Measurements from ENCODE around the gene GTSE1. TPM values are rescaled to one million over a fixed set of nuclear protein-coding genes. Genes with fewer than 3 reads are reported as not detected.

GTSE1 gene
- total RNA-seq, 1 experiment from 2014 or later = 20.6 TPM

DNA sequence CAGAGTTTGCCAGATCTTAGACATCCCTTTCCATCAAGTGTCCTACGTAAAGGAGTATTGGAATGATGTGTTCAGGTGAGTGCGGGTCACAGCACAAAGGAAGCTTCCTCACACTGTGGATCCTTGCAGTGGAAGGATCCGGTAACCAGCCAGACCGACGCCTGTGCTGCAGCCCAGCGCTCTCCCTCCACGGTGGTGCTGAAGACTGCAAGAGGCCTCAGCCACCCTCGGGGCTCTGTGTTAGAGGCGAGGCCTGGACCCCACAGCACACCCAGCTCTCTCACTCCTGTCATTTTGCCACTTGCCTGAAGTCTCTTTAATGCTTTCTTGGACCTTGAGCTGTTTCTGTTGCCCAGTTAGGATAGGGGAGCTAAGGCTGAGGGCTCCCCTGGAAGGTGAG, 41.2 kb downstream of the GTSE1 start:
- Histone ChIP-seq H3K4me2 (ENCODE audit: low read length) (no peak overlapping the region), H3K9me2 (replicated peaks; ENCODE audit: low read length) (no peaks in the 10 kb centered on the region), H3K4me3 (ENCODE audit: low read length) (no peak overlapping the region), H3K4me1 (ENCODE audit: insufficient read depth, low read length) (peaks cover 7% of the 10 kb centered on the region; the same call in 1 of the 2 replicates), H4K20me1 (ENCODE audit: low read length) (no peaks in the 10 kb centered on the region), H2AFZ (ENCODE audit: low read length) (no peak overlapping the region), H3K79me2 (ENCODE audit: low read length) (peaks cover 46% of the 10 kb centered on the region), H3K27me3 (ENCODE audit: low read length) (no peaks in the 10 kb centered on the region), H3K9me3 (ENCODE audit: low read length) (no peaks in the 10 kb centered on the region), H3F3A (ENCODE audit: low read length, unreplicated experiment) (no peaks in the 10 kb centered on the region), H3K36me3 (ENCODE audit: low read depth, low read length) (peaks cover 8% of the 10 kb centered on the region; the same call in 1 of the 2 replicates), H3K27ac (ENCODE audit: low read length) (no peak overlapping the region), H3K9ac (ENCODE audit: low read length) (no peak overlapping the region)
- no TSS peak for BruUV-seq (replicated peaks)
- ChIA-PET CTCF (no interaction called here), POLR2A (ENCODE audit: unreplicated experiment) (no interaction called here)
- ATAC-seq (no peak), DNase-seq (no peak)
- TF ChIP-seq, protein P1, sequence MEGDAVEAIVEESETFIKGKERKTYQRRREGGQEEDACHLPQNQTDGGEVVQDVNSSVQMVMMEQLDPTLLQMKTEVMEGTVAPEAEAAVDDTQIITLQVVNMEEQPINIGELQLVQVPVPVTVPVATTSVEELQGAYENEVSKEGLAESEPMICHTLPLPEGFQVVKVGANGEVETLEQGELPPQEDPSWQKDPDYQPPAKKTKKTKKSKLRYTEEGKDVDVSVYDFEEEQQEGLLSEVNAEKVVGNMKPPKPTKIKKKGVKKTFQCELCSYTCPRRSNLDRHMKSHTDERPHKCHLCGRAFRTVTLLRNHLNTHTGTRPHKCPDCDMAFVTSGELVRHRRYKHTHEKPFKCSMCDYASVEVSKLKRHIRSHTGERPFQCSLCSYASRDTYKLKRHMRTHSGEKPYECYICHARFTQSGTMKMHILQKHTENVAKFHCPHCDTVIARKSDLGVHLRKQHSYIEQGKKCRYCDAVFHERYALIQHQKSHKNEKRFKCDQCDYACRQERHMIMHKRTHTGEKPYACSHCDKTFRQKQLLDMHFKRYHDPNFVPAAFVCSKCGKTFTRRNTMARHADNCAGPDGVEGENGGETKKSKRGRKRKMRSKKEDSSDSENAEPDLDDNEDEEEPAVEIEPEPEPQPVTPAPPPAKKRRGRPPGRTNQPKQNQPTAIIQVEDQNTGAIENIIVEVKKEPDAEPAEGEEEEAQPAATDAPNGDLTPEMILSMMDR (conservative IDR thresholded peaks at IDR 0.05; ENCODE audit: low read depth, low read length) = no peak
- TF ChIP-seq EZH2 (IDR thresholded peaks at IDR 0.05; ENCODE audit: low read length, unreplicated experiment) = no peak
- no peak for TF ChIP-seq EZH2phosphoT487 (IDR thresholded peaks at IDR 0.05; ENCODE audit: borderline replicate concordance, low read length)
- intact Hi-C loops (cut with micrococcal nuclease) = no loop called here

DNA sequence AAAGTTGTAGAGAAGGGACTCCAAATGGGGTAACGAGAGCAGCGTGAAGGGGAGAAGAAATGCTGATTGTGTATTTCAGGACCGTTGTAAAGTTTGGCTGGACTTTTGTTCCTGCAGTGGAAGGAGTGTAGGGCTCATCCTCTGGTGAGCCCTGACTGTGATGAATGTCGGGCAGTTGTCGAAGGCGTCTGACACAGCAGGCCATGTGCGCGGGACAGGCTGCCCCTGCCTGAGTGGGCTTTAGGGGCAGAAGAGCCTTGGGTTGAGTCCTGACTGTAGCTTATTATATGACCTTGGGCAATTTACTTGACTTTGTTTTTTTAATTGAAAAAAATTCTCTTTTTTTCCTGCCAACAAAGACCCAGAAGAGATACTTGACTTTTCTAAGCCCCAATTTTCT, 42.0 kb downstream of the GTSE1 start:
- Histone ChIP-seq H3K27me3 (ENCODE audit: low read length) (no peaks in the 10 kb centered on the region), H3K9ac (ENCODE audit: low read length) (no peak overlapping the region), H3K4me1 (ENCODE audit: insufficient read depth, low read length) (peaks cover 7% of the 10 kb centered on the region; the same call in 1 of the 2 replicates), H3K4me2 (ENCODE audit: low read length) (no peak overlapping the region), H3K9me2 (replicated peaks; ENCODE audit: low read length) (no peaks in the 10 kb centered on the region), H4K20me1 (ENCODE audit: low read length) (no peaks in the 10 kb centered on the region), H3K9me3 (ENCODE audit: low read length) (no peaks in the 10 kb centered on the region), H3K27ac (ENCODE audit: low read length) (no peak overlapping the region), H3K36me3 (ENCODE audit: low read depth, low read length) (peaks cover 11% of the 10 kb centered on the region; the same call in 1 of the 2 replicates), H3K4me3 (ENCODE audit: low read length) (no peak overlapping the region), H3K79me2 (ENCODE audit: low read length) (peaks cover 46% of the 10 kb centered on the region), H3F3A (ENCODE audit: low read length, unreplicated experiment) (no peaks in the 10 kb centered on the region), H2AFZ (ENCODE audit: low read length) (no peak overlapping the region)
- CTCF ChIA-PET = no interaction called here
- no TSS peak for BruUV-seq (replicated peaks)
- no peak for TF ChIP-seq EZH2phosphoT487 (IDR thresholded peaks at IDR 0.05; ENCODE audit: borderline replicate concordance, low read length)
- TF ChIP-seq EZH2 (IDR thresholded peaks at IDR 0.05; ENCODE audit: low read length, unreplicated experiment) = no peak
- TF ChIP-seq, protein P1 (conservative IDR thresholded peaks at IDR 0.05; ENCODE audit: low read depth, low read length) = no peak
- no peak for ATAC-seq
- POLR2A ChIA-PET (ENCODE audit: unreplicated experiment) = no interaction called here
- DNase-seq = no peak
- intact Hi-C loops (cut with micrococcal nuclease) = no loop called here

DNA sequence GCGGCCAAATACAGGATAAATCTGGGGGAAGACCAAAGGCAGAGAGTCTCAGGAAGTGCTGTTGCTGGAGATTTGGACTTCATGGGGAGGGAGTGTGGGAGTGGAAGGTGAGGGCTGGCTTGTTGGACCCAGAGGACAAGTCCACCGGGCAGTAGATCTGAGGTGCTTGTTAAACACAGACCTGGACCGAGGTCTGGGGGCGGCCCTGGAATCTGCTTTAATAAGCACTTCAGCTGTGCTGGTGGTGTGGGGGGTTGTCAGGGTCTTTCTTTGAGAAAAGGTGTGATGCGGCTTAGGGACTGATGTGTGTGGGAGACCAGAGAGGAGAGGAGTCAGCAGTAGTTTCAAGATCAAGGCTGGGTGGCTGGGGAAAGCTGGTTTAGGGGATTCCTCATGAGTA, 43.3 kb downstream of the GTSE1 start:
- Histone ChIP-seq H4K20me1 (ENCODE audit: low read length) (no peaks in the 10 kb centered on the region), H3K4me3 (ENCODE audit: low read length) (no peak overlapping the region), H3K4me1 (ENCODE audit: insufficient read depth, low read length) (peaks cover 7% of the 10 kb centered on the region; the same call in 1 of the 2 replicates), H3K9me2 (replicated peaks; ENCODE audit: low read length) (no peaks in the 10 kb centered on the region), H3K36me3 (ENCODE audit: low read depth, low read length) (peaks cover 16% of the 10 kb centered on the region; the same call in 1 of the 2 replicates), H3K9ac (ENCODE audit: low read length) (no peak overlapping the region), H3K79me2 (ENCODE audit: low read length) (peaks cover 46% of the 10 kb centered on the region), H2AFZ (ENCODE audit: low read length) (no peak overlapping the region), H3F3A (ENCODE audit: low read length, unreplicated experiment) (no peaks in the 10 kb centered on the region), H3K4me2 (ENCODE audit: low read length) (no peak overlapping the region), H3K27ac (ENCODE audit: low read length) (no peak overlapping the region), H3K27me3 (ENCODE audit: low read length) (no peaks in the 10 kb centered on the region), H3K9me3 (ENCODE audit: low read length) (no peaks in the 10 kb centered on the region)
- no TSS peak for BruUV-seq (replicated peaks)
- ATAC-seq = no peak
- no peak for TF ChIP-seq EZH2 (IDR thresholded peaks at IDR 0.05; ENCODE audit: low read length, unreplicated experiment)
- TF ChIP-seq EZH2phosphoT487 (IDR thresholded peaks at IDR 0.05; ENCODE audit: borderline replicate concordance, low read length) = no peak
- TF ChIP-seq, protein P1 (conservative IDR thresholded peaks at IDR 0.05; ENCODE audit: low read depth, low read length) = no peak
- POLR2A ChIA-PET (ENCODE audit: unreplicated experiment) = no interaction called here
- intact Hi-C loops (cut with micrococcal nuclease) = no loop called here
- CTCF ChIA-PET = no interaction called here
- no peak for DNase-seq
